HEK293T (cell line): ENCODE results near the gene VCX3A.

ENCODE experiments used
- ARNT ChIP-seq: fragments of 450-650 bp; IDR thresholded peaks from 2 replicates; pipeline ENCODE4 v1.6.1; 2017; ENCODE audit warnings: mild to moderate bottlenecking
- BHLHE40 ChIP-seq: fragments of 450-650 bp; IDR thresholded peaks from 2 replicates; pipeline ENCODE4 v1.6.1; 2016; ENCODE audit warnings: mild to moderate bottlenecking, moderate library complexity, borderline replicate concordance
- CTBP1 ChIP-seq: fragments of 450-650 bp; IDR thresholded peaks from 2 replicates; pipeline ENCODE4 v1.6.1; 2016; ENCODE audit warnings: borderline replicate concordance
- ELF4 ChIP-seq: fragments of 450-650 bp; IDR thresholded peaks from 2 replicates; pipeline ENCODE4 v1.6.1; 2017; ENCODE audit warnings: antibody characterized with exemption
- FOXA1 ChIP-seq: fragments of 450-650 bp; IDR thresholded peaks from 2 replicates; pipeline ENCODE4 v1.6.1; 2016; ENCODE audit warnings: mild to moderate bottlenecking
- FOXK2 ChIP-seq: fragments of 450-650 bp; IDR thresholded peaks from 2 replicates; pipeline ENCODE4 v1.6.1; 2016; ENCODE audit warnings: mild to moderate bottlenecking
- FOXM1 ChIP-seq: fragments of 450-650 bp; IDR thresholded peaks from 2 replicates; pipeline ENCODE4 v1.6.1; 2017; ENCODE audit warnings: mild to moderate bottlenecking, borderline replicate concordance
- HDGF ChIP-seq: fragments of 450-650 bp; IDR thresholded peaks from 2 replicates; pipeline ENCODE4 v1.6.1; 2017; ENCODE audit warnings: antibody characterized with exemption, borderline replicate concordance
- L3MBTL2 ChIP-seq: fragments of 450-650 bp; conservative IDR thresholded peaks from 2 replicates; pipeline ENCODE4 v1.6.1; 2016; ENCODE audit warnings: mild to moderate bottlenecking
- PKNOX1 ChIP-seq: fragments of 450-650 bp; IDR thresholded peaks from 2 replicates; pipeline ENCODE4 v1.6.1; 2016
- SP1 ChIP-seq: fragments of 450-650 bp; IDR thresholded peaks from 2 replicates; pipeline ENCODE4 v1.6.1; 2017
- SUZ12 ChIP-seq: fragments of 450-650 bp; IDR thresholded peaks from 2 replicates; pipeline ENCODE4 v1.6.1; 2016; ENCODE audit warnings: mild to moderate bottlenecking
- TARDBP ChIP-seq: fragments of 450-650 bp; IDR thresholded peaks from 2 replicates; pipeline ENCODE4 v1.6.1; 2016
- ZNF384 ChIP-seq: fragments of 450-650 bp; IDR thresholded peaks from 2 replicates; pipeline ENCODE4 v1.6.1; 2016

GRCh38 chrX:6574762-6575161 lies 39.8 kb upstream of the VCX3A start:
- no peak for TF ChIP-seq SUZ12
- TF ChIP-seq FOXK2: no peak
- TF ChIP-seq ARNT: no peak
- TF ChIP-seq PKNOX1: no peak
- TF ChIP-seq FOXA1: no peak
- no peak for TF ChIP-seq ELF4
- no peak for TF ChIP-seq BHLHE40
- no peak for TF ChIP-seq CTBP1
- no peak for TF ChIP-seq TARDBP
- TF ChIP-seq HDGF: no peak
- TF ChIP-seq FOXM1: no peak
- TF ChIP-seq L3MBTL2: no peak
- no peak for TF ChIP-seq ZNF384
- no peak for TF ChIP-seq SP1
